ENCODE measurements around the gene LRRTM4.

DNA sequence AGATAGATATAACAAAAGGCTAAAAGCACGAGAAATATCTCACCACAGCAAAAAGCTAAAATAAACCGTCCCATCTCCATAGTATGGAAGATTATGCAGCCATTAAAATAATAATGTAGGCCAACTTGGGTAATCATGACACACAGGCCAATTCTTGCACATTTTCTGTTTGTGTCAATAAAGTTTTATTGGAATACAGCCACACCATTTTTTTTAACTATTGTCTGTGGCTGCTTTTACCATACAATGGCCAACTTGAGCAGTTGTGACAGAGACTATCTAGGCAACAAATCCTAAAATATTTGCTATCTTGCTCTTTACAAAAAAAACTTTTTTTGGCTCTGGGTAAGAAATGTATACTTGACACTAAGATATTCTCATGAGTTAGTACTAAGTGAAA is 212.5 kb downstream of the LRRTM4 start:
- TF ChIP-seq CTCF (conservative IDR thresholded peaks at IDR 0.05; ENCODE audit: low read length), result no peak
- TF ChIP-seq EZH2phosphoT487 (IDR thresholded peaks at IDR 0.05; ENCODE audit: borderline replicate concordance, low read depth, low read length), result no peak
